Heart left ventricle (tissue), 13 donors: ENCODE results near the gene AXDND1.

Experiments
- POLR2A ChIP-seq, 2 donors: fragments of 450-650 bp; IDR thresholded peaks; one replicate each; pipeline ENCODE4 v1.6.1; 2017; ENCODE audit warnings: antibody characterized with exemption in 2 of 2, mild to moderate bottlenecking in 2 of 2, moderate library complexity in 2 of 2
- TF ChIP-seq, protein P1 (sequence below), 12 donors: fragments of 200-600 bp; sonication (generic) in 4 of 12; IDR thresholded peaks; one replicate each; pipeline versions ENCODE4 v1.5.0 to v1.8.0; 2018 to 2022; ENCODE audit warnings: antibody characterized with exemption in 12 of 12, mild to moderate bottlenecking in 5 of 12
- donor health status: ischemic (EF 13 %, LVEDD 7.1; RV severe dilation, severe dysfunction).
- donor health status: DM: no; HTN: yes; CAD: no.
- donor health status: DM: no; HTN: no; CAD: no.
- donor health status: ischemic (EF 25% LVEDD 6.9; RV normal size, moderate dysfunction).
- donor health status: ischemic (EF 25% LVEDD 5.7; RV mildly dilated, moderate dysfunction).
- donor health status: ischemic (EF 35%, LVEDD 5.7; RV mildly dilated, moderate dysfunction).
- donor health status: nonischemic (EF 11% LVEDD 7.7; RV severe dilation, severe dysfunction).
- donor health status: DM: yes; HTN: yes; CAD: no.
- donor health status: PGD.
- donor health status: ischemic (EF 29% LVEDD 5.4; RV normal size, mild dysfunction).
- donor health status: nonischemic (EF 23%, LVEDD 6.1; RV moderate dilation, normal function).

DNA sequence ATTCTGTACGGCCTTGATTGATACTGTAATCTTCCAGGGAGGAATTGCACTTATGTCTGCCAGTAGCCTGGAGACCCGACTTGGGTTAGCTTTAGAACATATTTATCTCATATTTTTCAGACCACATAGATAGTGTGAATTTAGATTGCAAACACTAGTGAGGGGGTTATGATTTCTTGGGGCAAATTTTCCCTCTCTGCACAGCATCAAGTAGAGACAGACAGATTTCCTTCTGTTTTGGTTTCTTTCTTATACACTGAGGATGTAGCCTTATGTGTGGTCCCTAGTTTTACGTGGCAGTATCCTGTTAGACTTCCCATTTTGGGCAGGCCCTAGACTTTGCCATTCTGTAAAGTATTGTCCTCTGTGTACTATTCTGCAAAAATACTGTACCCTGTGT, 43.2 kb upstream of the AXDND1 start:
- TF ChIP-seq, protein P1, sequence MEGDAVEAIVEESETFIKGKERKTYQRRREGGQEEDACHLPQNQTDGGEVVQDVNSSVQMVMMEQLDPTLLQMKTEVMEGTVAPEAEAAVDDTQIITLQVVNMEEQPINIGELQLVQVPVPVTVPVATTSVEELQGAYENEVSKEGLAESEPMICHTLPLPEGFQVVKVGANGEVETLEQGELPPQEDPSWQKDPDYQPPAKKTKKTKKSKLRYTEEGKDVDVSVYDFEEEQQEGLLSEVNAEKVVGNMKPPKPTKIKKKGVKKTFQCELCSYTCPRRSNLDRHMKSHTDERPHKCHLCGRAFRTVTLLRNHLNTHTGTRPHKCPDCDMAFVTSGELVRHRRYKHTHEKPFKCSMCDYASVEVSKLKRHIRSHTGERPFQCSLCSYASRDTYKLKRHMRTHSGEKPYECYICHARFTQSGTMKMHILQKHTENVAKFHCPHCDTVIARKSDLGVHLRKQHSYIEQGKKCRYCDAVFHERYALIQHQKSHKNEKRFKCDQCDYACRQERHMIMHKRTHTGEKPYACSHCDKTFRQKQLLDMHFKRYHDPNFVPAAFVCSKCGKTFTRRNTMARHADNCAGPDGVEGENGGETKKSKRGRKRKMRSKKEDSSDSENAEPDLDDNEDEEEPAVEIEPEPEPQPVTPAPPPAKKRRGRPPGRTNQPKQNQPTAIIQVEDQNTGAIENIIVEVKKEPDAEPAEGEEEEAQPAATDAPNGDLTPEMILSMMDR (IDR thresholded peaks at IDR 0.05): no peak
- no peak for TF ChIP-seq POLR2A (IDR thresholded peaks at IDR 0.05)
